DOHH2 (cell line): ENCODE results near the gene H1-8.

Experiments used
- H3F3A ChIP-seq: fragments of 200-600 bp; sonication (generic), shearing (Covaris generic); 2 replicates; pipeline ENCODE4 v1.6.0; 2016; ENCODE audit warnings: antibody characterized with exemption, mild to moderate bottlenecking; ENCODE audit not compliant: control insufficient read depth, insufficient read depth
- H3K27ac ChIP-seq: fragments of 200-600 bp; sonication (generic); 2 replicates; pipeline ENCODE4 v1.5.1; 2014; ENCODE audit warnings: low read depth, mild to moderate bottlenecking, low read length, moderate library complexity
- H3K27me3 ChIP-seq: fragments of 200-600 bp; sonication (generic); 2 replicates; pipeline ENCODE4 v1.6.1; 2014; ENCODE audit warnings: mild to moderate bottlenecking, low read length, mixed read lengths; ENCODE audit not compliant: control insufficient read depth
- H3K36me3 ChIP-seq: fragments of 200-600 bp; sonication (generic); 2 replicates; pipeline ENCODE4 v1.6.1; 2014; ENCODE audit warnings: mild to moderate bottlenecking, low read length, moderate library complexity, mixed read lengths; ENCODE audit not compliant: control insufficient read depth
- H3K4me1 ChIP-seq: fragments of 200-600 bp; sonication (generic); 2 replicates; pipeline ENCODE4 v1.6.1; 2014; ENCODE audit warnings: mild to moderate bottlenecking, low read length, mixed read lengths; ENCODE audit not compliant: control insufficient read depth
- H3K4me2 ChIP-seq: fragments of 200-600 bp; sonication (generic); 2 replicates; pipeline ENCODE4 v1.6.0; 2014; ENCODE audit warnings: mild to moderate bottlenecking, low read length, moderate library complexity
- H3K4me3 ChIP-seq: fragments of 200-600 bp; sonication (generic); 2 replicates; pipeline ENCODE4 v1.5.1; 2014; ENCODE audit warnings: mild to moderate bottlenecking, low read length, mixed read lengths
- H3K79me2 ChIP-seq: fragments of 200-600 bp; sonication (generic); 2 replicates; pipeline ENCODE4 v1.6.1; 2014; ENCODE audit warnings: mild to moderate bottlenecking, low read length, mixed read lengths; ENCODE audit not compliant: control insufficient read depth
- H3K9me2 ChIP-seq: fragments of 200-600 bp; sonication (generic); replicated peaks from 2 replicates; pipeline ENCODE4 v1.6.1; 2014; ENCODE audit warnings: mild to moderate bottlenecking, low read length, mixed read lengths; ENCODE audit not compliant: control insufficient read depth
- H3K9me3 ChIP-seq: fragments of 200-600 bp; sonication (generic); 2 replicates; pipeline ENCODE4 v1.6.1; 2014; ENCODE audit warnings: antibody characterized with exemption, low read length, mixed read lengths; ENCODE audit not compliant: control insufficient read depth, insufficient read depth
- H4K20me1 ChIP-seq: fragments of 200-600 bp; sonication (generic); 2 replicates; pipeline ENCODE4 v1.6.0; 2014; ENCODE audit warnings: low read depth, mild to moderate bottlenecking, antibody characterized with exemption, low read length, moderate library complexity; ENCODE audit not compliant: control insufficient read depth, insufficient read depth
- CTCF ChIP-seq: fragments of 200-600 bp; sonication (generic); IDR thresholded peaks from one replicate; pipeline ENCODE4 v1.5.1; 2014; ENCODE audit warnings: antibody characterized with exemption, mild to moderate bottlenecking, low read depth, low read length; ENCODE audit not compliant: poor library complexity, severe bottlenecking
- EZH2phosphoT487 ChIP-seq: fragments of 200-600 bp; sonication (generic); IDR thresholded peaks from 2 replicates; pipeline ENCODE4 v1.6.1; 2017; ENCODE audit warnings: borderline replicate concordance, mild to moderate bottlenecking, antibody characterized with exemption, low read length, moderate library complexity, mixed read lengths

Gene H1-8

GRCh38 chr3:129522953-129523352 is 20.0 kb upstream of the H1-8 start:
- H3K4me1 ChIP-seq, result peaks cover 13% of the 10 kb centered on the region
- H3F3A ChIP-seq, result no peaks in the 10 kb centered on the region
- H3K9me2 ChIP-seq, result no peaks in the 10 kb centered on the region
- no peaks in the 10 kb centered on the region for H3K9me3 ChIP-seq
- no peak overlapping the region for H3K4me2 ChIP-seq
- no peaks in the 10 kb centered on the region for H3K27me3 ChIP-seq
- H4K20me1 ChIP-seq, result no peaks in the 10 kb centered on the region
- H3K27ac ChIP-seq, result no peak overlapping the region
- no peaks in the 10 kb centered on the region for H3K36me3 ChIP-seq
- no peak overlapping the region for H3K4me3 ChIP-seq
- H3K79me2 ChIP-seq, result no peaks in the 10 kb centered on the region
- no peak for TF ChIP-seq CTCF
- no peak for TF ChIP-seq EZH2phosphoT487

- Histone ChIP-seq H4K20me1 (no peaks in the 10 kb centered on the region), H3K9me2 (no peaks in the 10 kb centered on the region), H3F3A (no peaks in the 10 kb centered on the region), H3K79me2 (no peaks in the 10 kb centered on the region), H3K4me2 (no peak overlapping the region), H3K36me3 (no peaks in the 10 kb centered on the region), H3K27ac (no peak overlapping the region), H3K27me3 (no peaks in the 10 kb centered on the region), H3K4me3 (no peak overlapping the region), H3K4me1 (peaks cover 13% of the 10 kb centered on the region), H3K9me3 (no peaks in the 10 kb centered on the region)
- TF ChIP-seq EZH2phosphoT487 (no peak), CTCF (no peak)
Observed at GRCh38 chr3:129524081-129524480, 18.9 kb upstream of the H1-8 start.

GRCh38 chr3:129525341-129525968 is 17.5 kb upstream of the H1-8 start:
- H3K27me3 ChIP-seq, result no peaks in the 10 kb centered on the region
- TF ChIP-seq CTCF, result no peak
- TF ChIP-seq EZH2phosphoT487, result no peak
- H3K9me2 ChIP-seq, result no peaks in the 10 kb centered on the region
- no peak overlapping the region for H3K4me3 ChIP-seq
- H3K27ac ChIP-seq, result no peak overlapping the region
- no peaks in the 10 kb centered on the region for H3K36me3 ChIP-seq
- peaks cover 13% of the 10 kb centered on the region for H3K4me1 ChIP-seq
- no peaks in the 10 kb centered on the region for H3K9me3 ChIP-seq
- no peaks in the 10 kb centered on the region for H3F3A ChIP-seq
- peak overlapping the region; percentile 55 for H3K4me2 ChIP-seq
- H3K79me2 ChIP-seq, result no peaks in the 10 kb centered on the region
- H4K20me1 ChIP-seq, result no peaks in the 10 kb centered on the region
